COR-L47 (cell line): ENCODE results near the gene YWHAB.
"Not testable (repeated sequence)": the region's sequence is repeated elsewhere in the genome, so short reads cannot be mapped to it uniquely, and the experiment has no call there.

Source experiments
- DNase-seq: peaks from one replicate; lab custom pipeline; 2025; lab: John Stamatoyannopoulos, UW

The YWHAB gene

DNA sequence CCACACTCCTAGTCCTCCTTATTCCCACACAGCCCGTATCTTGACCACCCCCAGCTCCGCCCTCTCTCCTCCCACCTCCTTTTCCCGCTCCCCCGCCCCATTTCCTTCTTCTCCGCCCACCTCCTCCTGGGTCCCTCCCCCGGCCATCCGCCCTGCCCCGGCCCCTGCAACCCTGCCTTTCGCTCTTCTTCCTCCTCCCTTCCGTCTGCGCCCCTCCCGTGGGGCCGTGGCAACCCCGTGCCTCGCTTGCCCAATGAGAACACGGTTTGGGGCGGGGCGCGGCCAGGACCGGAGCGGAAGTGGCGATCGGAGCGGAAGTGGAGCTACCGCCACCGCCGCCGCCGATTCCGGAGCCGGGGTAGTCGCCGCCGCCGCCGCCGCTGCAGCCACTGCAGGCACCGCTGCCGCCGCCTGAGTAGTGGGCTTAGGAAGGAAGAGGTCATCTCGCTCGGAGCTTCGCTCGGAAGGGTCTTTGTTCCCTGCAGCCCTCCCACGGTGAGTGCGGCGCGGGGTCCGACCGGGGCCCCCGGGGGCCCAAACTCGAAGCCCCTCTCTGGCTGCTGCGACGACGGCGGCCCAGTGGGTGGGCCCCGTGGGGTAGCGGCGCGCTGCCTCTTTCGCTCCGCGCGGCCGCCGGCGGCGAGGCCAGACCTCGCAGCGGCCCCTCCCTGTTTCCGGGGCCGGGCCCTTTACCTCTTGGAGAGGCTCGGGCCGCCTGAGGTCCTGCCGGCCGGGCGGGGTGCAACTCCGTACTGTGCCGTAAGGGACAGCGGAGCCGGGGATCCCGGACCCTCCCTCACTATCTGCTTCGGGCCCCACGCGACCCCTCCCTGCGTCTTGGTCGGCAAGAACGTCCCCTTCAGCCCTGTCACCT, at the start of gene YWHAB:
TSS of gene YWHAB (plus strand) at position 314 of the 874 bp plus-strand sequence. CDS start 15,829 bp downstream, outside the sequence.
- DNase-seq: peak; percentile 97

DNA sequence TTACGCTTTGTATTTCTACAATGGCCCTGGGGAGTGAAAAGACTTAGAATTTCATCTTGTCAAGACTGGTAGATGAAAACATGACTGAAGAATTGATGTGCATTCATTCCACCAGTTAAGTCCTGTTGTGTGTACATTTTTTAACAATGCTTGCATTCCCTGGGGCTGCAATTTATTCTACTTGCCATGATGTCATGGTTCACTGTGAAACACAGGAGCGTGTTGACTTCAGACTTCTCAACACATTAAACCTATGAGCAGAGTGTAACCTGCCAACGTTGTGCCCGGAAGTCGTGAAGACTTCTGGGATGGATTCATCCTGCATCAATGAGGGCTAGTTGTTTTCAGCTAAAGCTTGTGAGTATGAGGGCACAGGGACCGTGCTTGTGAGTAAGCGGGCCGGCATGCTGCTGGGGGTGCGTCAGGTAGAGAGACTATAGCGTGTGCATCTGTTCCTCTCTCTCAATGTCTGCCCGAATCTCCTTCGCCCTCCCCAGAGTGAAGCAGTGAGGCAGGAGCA, 48.8 kb upstream of the YWHAB start:
- DNase-seq: no peak

DNA sequence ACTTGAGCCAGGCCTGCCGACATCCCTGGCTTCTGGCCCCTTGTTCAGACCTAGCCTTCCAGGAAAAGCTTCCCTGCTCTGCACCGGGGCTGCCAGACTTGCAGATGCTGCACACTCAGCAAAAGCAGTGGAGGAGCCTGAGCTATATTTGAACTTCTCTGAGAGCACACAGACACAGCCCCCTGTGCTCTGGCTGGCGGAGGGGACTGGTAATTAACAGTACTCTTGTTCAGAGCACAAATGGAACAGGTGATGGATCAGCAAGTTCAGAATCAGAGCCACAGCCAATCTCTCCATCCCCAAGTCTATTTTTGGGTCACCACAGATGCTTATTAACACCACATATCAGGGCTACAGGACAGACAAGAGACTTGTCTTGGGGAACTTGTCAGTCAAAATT, 47.6 kb upstream of the YWHAB start:
- DNase-seq: no peak

DNA sequence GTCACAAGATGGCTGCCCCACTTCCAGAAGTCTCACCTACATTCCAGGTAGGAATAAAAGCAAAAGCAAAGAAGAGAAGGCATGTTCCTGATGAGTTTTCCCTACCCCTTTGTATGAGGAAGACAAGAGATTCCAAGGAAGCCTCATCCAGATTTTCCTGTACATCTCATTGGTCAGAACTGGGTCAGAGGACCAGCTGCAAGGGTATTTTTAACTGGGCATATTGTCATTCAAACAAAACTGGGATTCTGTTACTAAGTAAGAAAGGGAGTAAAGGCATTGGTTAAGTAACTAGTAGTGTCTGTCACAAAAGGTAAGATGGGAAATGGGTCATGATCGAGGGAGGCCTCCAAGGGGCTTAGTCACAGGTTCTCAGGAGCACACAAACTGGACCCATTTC, 47.0 kb upstream of the YWHAB start:
- no peak for DNase-seq

DNA sequence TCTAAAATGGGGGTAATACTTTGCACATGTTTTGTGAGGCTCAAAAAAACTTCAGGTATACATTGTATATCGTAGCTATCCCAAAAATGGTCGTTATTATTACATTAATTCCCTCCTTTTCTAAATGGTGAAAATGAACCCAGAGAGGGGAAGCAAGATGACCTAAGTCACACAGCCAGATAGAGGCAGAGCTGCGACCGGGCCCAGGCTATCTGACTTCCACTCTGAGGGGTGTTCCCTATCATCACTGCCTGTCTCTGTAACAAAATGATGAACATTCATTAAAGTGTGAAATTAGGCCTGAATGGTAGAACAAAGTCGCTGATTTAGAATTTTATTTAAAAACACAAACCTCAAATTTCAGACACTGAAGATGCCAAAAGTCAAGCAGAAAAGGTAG, 46.0 kb upstream of the YWHAB start:
- no peak for DNase-seq

DNA sequence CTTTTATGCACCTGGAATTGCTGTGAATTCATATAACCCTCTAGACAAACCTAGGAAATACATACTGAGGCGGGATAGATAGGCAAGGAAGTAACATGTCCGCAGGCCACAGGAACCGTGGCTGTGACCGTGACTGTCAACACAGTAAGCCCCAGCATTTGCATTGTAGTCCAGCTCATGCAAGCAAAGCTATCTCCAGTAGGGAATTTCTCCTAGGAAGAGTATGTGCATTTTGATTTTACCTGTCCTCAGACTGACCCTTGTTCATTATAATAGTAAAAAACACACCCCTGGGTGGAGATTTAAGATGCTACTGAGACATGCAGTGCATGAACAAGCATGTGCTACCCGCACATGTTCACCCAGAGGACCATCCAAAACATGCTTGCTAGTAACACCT, 44.7 kb upstream of the YWHAB start:
- no peak for DNase-seq

DNA sequence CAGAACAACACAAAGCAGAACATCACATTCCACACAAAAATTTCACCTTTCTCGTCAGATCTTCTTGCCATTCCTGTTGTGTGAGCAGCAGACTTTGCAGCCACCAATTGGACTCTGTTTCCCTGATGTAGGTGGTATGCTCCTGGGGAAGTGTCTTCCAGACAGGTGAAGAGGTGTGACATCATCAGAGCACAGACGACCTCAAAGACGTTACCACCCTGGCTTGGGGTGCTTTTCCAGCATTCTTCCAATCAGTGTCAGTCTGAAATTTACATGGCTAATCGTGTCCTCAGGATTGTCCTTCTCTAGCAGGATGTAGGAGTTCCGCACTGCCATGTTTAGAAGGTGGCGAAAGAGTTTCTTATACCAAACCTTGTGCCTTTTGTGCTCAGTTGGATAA, 43.5 kb upstream of the YWHAB start:
- no peak for DNase-seq

DNA sequence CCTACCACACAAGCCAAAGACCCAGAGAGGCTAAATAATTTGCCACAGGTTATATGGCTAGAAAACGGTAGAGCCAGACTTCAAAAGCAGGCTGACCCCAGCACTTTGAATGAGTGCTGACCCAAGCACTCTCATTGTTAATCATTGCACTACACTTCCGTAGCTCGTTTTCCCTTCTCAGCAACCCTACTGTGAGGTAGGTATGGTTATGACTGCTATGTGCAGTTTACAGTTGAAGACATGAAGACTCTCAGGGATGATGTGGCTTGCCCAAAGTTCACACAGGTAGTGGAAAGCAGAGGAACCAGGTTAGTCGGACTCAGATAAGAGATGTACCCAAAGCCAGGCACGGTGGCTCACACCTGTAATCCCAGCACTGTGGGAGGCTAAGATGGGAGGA, 41.6 kb upstream of the YWHAB start:
- no peak for DNase-seq

DNA sequence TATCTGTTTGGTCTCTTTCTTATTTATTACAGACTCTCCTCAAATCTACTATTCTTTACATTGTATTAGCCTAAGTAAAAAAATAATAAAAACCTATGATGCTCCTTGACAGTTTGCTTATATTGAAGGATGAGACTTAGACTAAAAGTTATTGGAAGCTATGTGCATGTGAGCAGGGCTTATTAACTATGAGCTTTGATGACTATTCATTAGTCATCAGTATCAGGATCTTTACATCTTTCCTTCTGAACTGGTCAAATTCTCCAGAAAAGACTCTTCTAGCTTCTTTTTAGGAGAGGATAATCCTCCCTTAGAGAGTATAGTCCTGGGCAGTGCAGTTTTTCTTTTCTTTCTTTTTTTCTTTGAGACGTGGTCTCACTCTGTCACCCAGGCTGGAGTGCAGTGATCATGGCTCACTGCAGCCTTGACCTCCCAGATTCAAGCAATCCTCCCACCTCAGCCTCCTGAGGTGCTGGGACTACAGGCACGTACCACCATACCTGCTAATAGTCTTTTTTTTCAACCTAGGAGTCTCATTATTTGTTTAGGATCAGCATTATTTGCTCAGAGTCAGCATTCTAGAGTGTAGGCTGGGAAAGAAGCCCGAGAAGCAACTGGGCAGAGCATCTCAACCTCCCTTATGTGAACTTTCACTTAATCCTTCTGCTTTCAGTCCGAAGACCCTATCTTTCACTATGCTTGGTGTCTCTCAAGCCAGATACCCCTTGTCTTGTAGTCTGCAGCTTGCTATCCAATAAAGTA, 37.1 kb upstream of the YWHAB start:
- DNase-seq: no peak

DNA sequence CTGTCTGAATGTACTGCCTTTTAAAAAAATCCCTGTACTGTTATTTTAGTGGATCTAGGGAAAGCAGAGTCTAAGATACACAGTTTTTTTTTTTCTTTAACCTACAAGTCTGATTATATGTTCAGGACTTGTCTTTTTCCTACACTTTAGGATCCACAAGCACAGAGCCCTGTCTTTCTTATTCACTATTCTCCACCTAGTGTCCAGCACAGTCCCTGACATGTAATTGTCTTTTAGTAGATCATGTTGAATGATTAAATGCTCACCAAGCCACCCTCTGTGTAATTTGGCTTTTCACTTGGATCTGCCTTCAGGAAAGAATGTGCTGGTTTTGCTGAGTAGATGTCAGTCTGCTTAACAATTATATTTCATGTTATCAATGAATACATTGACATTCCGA, 35.8 kb upstream of the YWHAB start:
- DNase-seq: no peak

DNA sequence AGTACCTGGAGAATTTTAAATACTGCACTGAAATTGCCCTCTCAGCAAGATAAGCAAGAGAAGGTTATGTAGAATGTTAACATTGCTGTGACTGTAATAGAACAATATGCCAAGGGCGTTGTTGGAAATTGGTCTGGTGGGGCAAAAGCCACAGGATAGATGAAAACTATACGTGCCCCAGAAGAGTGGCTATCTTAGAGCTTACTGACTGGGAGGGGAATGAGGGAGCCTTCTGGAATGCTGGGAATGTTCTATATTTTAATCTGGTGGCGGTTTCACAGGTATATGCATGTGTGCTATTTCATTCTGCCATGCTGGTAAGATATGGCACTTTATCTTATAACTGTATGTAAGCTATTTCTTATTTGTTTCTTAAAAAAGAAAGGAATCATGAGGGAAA, 35.2 kb upstream of the YWHAB start:
- DNase-seq: no peak

DNA sequence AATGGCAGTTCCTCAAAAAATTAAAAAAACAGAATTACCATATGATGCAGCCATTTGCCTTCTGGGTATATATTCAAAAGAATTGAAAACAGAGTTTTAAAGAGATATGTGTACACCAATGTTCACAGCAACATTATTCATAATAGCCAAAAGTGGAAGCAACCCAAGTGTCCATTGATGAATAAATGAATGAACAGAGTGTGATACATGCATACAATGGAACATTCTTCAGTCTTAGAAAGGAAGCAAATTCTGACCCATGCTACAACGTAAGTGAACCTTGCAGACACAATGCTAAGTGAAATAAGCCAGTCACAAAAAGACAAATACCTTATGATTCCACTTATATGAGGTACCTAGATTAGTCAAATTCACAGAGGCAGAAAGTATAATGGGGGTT, 34.7 kb upstream of the YWHAB start:
- no peak for DNase-seq

DNA sequence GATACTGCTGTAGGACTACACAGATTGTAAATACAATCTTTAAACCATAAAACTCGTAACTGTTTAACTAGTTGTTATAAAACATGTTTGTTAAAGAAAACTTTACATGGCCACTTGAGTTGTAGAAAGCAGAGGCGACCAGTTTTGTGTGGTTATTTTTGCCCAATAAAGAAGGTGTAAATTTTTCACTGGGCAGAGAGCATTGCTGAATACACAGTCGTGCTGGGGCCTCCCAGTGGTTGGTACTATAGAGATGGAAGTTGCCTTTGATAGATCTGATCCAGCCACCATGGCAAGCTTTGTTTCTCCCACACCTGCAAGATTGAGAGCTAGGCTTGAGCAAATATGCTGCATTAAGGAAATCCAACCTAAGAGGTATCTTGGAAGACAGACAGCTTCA, 34.0 kb upstream of the YWHAB start:
- no peak for DNase-seq

DNA sequence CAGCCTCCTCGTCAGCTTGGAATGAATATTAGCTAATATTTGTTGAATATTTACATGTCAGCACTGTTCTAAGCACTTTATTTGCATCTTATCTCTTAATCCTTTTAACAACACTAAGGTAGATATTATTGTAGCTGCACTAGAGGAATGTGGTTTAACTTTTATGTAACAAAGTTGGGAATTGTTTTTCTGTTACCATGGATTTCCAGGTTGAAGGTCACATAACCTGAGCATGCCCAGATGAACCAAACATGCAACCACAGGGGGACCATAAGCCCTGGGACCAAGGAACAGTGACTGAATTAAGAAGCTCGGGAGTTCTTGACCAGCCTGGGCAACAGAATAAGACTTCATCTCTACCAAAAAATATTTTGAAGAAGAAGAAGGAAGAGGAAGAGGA, 29.1 kb upstream of the YWHAB start:
- no peak for DNase-seq

DNA sequence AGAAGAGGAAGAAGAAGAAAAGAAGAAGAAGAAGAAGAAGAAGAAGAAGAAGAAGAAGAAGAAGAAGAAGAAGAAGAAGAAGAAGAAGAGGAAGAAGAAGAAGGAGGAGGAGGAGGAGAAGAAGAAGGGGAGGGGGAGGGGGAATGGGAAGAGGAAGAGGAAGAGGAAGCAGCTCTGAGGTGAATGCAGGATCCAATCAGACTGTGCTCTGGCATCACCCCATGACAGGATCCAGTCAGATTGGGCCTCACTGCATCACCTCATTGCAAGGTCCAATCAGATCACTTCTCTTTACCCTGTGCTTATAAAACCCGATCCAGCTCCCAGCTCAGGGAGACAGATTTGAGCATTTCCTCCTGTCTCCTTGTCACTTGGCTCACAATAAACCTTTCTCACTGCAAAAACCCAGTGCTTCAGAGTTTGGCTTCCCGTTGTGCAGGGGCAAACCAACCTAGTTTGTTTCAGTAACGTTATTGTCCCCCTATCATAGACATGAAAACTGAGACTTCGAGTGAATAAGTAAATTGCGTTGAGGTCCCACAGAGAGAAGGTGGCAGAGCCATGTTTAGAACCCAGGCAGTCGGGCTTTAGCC, 28.6 kb upstream of the YWHAB start:
- DNase-seq: no peak

DNA sequence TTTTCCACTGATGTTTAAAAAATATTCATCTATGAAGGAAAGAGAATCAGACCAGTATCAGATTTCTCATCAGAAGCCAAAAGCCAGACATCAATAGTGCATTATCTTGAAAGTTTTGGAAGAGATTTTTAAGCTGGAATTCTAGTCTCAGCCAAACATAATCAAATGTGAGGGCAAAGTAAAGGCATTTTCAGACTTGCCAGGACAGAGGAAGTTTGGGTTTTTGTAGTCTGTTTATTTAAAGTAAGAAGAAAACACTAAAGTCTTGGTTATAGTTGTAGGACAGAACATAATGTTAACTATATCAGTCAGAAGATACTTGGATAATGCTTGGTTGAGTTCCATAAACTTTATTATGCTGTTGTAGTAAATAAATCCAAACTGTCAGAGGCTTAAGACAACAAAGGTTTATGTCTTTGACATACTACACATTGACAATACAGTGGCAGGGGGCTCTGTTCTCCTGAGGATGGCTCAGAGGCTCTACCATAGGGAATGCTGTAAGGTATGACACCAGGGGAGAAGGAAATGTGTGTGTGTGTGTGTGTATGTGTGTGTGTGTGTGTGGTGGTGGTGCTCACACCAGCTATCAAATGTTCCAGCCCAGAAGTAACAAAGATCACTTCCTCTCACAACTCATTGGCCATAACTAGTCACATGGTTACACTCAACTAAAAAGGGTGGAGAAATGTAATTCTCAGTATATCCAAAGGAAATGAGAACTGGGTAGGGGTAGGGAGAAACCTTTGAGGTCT, 26.7 kb upstream of the YWHAB start:
- DNase-seq: no peak

DNA sequence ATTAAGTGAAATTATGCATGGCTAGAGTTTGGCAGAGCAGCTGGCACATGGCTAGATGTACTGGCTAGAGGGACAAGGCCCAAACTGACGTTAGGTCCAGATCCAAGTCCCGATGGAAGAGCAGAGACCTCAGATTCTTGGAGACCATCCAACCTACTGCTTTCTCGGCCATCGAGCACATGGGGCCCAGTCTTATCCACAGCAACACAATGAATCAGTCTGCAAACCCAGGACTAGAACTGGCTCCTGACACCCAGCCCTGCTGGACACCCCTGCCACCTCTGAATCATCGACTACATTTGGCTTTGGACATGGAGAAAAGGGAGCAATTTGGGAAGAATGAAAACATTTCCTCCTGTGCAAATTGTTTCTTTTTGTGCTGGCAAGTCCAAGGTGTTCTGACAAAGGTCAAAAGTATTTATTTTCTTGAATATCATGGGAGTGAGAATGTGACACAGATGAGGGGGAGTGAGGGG, 23.9 kb upstream of the YWHAB start:
- DNase-seq: no peak

DNA sequence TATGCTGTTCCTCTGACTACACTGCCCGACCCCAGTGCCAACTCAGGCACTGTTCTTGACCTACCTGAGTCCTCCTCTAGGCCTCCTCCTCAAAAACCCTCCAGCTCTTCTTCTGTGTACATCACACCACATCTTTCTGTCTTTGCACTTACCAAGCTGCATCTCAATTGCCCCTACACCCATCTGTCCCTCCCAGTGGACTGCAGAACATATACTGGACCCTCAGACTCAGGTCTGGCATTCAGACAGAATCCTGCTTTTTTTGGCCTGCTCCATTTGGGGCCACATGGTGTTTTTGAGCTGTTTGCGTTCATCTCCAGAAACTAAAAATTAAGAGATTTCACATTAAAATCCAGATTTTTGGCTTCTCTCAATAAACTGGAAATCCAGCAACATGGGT, 23.2 kb upstream of the YWHAB start:
- DNase-seq: no peak

DNA sequence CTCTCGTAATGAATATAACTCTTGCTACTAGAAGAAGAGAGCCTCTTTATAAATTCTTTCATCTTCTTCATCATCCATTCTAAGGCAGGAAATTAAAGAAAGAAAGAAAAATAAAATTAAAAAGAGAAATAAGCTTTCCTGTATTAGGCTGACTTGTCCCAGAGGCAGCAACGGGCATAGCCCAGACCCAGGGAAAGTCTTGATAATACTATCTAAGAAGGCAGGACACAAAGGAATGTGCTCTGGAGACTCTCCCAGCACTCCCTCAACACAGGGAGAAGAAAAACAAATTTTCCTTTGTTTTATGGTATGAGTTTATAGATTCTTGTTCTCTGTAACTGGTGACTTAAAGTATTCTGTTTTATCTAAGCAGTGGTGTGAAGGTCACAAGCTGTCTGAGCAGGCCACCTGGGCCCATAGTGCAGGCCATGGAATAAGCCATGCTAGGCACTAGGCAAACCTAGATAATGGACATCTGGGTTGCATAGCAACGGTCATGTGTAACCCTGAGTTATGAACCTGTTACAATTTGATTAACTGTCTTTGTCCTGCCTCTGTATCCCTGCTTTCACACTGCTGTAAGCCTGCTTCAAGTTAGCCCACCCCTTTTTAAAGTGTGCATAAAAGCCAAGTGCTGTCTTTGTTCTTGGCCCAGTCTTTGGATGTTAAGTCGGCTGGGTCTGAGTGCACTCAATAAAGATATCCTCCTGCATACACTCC, 22.0 kb upstream of the YWHAB start:
- DNase-seq: not testable (repeated sequence)

DNA sequence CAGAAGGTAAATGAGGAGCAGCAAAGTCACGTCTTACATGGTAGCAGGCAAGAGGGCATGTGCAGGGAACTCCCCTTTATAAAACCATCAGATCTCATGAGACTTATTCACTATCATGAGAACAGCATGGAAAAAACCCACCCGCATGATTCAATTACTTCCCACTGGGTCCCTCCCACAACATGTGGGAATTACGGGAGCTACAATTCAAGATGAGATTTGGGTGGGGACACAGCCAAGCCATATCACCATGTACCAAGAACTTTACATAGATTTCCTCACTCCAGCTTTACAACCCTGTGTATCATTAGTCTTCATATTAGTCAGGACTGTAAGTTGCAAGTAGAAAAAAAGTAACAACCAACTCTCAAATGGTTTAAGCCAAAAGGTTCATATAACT, 21.0 kb upstream of the YWHAB start:
- not testable (repeated sequence) for DNase-seq

DNA sequence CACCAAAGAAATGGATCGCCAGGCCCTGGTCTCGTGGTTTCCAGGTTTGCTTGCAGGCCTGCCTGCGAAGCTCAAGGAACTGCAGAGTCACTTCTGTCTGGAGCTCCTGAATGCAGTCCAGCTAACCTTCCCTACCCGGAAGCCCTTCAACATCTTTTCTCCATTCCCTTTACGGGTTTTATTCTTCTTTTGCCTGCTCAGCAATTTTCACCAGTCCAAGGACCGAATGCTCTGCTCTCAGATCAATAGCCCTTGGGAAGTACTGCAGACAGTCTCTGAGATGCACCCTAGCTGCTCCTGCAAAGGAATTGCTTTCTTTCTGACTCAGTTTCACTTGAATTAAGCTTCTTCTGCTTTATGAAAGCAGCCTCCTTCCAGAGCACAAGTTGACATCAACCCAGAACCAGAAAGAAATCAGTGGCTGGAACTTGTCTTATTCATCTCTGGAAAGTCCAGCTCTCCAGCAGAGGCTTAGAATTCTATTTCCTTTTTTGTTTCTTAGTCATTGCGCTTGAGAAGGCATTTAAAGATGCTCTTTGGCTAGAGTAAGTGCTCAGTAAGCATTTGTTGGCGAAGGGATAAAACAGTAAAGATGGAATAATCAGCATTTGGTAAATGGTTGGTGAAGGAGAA, 18.7 kb upstream of the YWHAB start:
- DNase-seq: no peak
